Measurements from ENCODE around the gene HMCN1.

Gene HMCN1

DNA sequence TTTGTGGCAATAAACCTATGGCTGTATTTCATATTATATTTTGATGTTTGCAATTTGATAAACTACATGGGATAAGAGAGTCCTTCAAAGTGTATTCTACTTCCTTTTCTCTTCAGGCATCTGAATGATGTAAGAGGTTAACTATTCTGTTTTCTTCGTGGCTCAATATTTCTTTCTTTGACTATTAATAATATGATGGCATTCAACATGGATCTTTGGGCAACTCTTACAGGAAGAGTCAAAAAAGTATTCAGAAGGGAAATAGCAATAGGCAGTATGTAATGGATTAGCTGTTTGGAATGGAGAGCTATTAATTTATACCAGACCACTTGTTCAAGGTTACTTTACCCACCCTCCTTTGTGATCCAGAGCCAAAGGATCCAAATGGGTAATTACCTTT, 74.4 kb downstream of the HMCN1 start:
- no peak for DNase-seq

DNA sequence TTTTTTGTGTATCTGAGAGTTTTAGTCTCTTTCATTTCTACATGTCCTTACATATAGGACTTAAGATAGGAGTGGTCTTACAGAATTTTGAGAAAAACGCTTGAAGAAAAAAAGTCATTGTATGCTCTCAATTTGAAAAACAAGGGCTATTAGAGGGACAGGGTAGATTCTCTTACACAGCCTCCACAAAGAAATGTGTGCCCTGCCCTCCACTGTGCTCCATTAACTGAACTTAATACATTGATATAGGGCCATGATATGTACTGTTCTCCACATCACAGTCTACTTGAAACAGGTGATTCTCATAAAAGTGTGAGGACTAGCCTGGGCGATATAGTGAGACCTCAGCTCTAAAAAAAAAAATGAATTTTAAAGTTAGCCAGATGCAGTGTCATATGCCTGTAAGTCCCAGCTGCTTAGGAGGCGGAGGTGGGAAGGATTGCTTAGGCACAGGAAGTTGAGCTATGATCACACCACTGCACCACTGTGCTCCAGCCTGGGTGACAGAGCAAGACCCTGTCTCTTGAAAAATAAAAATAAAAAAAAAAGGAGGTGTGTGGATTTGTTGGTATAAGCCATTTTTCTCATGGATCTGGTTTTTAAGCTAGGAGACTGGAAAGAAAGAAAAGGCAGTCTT, 77.0 kb downstream of the HMCN1 start:
- no peak for DNase-seq

DNA sequence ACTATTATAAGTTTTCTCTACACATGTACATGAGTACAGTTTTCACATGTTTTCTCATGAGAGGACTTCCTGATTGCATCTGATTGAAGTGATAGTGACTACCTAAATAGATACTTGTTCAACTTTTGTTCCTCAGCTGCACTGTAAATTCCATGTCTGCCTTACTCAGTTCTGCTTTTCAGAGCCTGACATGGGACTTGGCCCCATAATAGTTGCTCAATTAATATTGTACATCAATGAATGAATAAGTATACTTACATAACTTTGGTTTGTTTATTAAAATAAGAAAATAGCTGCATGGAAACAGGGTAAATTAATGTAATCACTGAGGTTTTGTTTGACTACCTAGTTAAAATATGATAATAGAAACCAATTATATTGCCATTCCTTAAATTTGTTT, 78.7 kb downstream of the HMCN1 start:
- DNase-seq, result no peak

DNA sequence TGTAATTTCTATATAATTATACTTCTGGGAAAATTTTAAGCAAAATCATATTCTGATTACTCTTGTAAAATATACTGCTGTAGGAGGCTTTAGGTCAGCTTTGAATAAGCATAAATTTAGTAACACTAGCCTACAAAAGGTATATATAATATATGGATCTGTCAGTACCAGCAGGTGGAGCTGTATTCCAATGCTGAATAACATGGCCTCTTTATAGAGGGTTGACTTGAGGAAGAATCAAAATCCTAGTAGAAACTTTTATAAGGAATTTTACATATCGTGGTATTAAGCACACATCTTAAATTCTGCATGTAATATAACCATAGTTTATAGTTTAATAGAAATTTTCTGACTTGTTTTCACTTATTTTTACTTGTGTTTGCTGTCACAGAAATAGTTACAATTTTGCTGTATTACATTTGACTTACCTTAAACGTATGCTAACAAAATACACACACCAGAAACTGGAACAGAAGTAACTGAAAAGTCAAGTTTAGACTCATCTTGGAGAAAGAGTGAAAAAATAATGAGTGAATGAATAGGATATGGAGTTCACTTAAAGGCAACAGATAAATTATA, 79.3 kb downstream of the HMCN1 start:
- DNase-seq, result no peak

GRCh38 chr1:185816460-185816859, 82.3 kb downstream of the HMCN1 start:
- DNase-seq, result no peak

GRCh38 chr1:185819798-185820197, 85.6 kb downstream of the HMCN1 start:
- no peak for DNase-seq

- no peak for DNase-seq
Measured at GRCh38 chr1:185821612-185822385, 87.6 kb downstream of the HMCN1 start.

- no peak for DNase-seq
Measured at GRCh38 chr1:185823467-185823866, 89.3 kb downstream of the HMCN1 start.

- no peak for DNase-seq
Measured at GRCh38 chr1:185824106-185824505, 89.9 kb downstream of the HMCN1 start.

- DNase-seq, result no peak
Measured at GRCh38 chr1:185825556-185825955, 91.4 kb downstream of the HMCN1 start.

DNA sequence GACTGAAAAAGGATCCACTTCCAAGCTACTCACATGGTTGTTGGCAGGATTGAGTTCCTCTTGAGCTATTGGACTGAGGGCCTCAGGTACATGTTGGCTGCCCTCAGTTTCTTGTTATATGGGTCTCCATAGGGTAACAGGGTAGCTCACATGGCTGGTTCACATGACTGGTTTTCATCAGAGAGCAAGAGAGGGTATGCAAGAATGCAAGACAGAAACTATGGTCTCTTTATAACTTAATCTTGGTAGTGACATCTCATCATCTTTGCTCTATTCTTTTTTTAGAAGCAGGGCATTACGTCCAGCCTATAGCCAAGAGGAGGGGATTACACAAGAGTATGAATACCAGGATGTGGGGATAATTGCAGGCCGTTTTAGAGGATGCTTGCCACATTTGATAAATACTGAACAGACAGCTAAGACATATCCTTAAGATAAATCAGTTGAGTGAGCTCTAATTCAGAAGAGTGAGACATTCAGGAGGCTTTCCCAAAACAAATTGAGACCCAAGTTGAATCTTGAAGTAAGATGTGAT, 100.2 kb downstream of the HMCN1 start:
- no peak for DNase-seq

DNA sequence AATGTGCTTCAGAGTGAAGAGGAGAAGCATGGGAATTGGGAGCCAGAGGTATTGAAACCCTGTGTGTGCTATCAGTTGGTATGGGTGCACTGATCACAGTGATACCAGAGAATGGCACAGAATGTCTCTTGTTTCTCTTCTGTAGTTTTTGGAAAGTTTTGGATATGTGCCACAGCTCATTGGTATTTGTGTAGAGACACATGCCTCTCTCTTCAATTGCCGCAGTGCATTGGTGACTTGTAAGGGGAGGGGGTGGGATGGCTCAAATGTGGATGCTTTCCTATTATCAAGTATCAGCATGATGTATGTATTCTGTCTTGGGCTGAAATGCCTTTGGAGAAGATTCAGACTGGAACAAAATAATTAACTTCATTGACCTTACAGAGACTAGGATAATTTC, 101.0 kb downstream of the HMCN1 start:
- DNase-seq, result no peak

DNA sequence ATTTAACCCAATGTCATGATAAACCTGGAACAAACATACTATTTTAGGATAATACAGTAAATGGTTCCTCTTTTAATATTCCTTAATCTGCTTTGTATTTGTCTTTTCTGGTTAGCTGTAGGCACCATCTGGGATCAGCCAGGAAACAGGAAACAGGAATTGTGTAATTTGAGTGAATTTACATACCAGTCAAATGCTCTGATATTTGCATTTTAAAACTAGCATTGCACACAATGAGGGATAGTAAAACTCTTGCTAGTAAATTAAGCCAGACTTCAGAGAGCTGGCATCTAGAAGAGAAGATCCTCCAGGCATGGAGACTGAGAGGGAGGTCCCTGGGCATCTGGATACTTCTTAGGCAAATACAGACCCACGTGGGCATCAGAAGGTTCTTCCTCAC, 103.5 kb downstream of the HMCN1 start:
- DNase-seq, result no peak

- no peak for DNase-seq
Measured at GRCh38 chr1:185838111-185838510, 103.9 kb downstream of the HMCN1 start.

DNA sequence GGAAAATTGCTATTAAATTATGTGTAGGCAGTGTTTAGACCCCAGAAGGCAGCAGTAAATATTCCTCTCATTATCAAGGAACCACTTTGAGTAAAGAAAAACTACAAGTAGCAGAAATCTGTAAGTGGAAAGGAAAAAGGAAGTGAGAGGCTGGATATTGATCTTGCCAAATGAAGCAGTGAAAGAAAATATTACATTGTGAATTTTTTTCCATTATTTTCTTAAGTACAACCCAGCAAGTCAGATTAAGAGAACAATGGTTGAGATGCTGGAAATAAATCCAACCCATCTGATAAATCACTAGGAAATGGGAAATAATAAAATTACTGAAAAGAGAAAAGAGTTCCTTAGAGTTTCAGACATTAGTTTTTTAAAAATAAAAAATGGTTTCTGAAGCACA, 106.7 kb downstream of the HMCN1 start:
- no peak for DNase-seq

GRCh38 chr1:185843297-185843869, 109.2 kb downstream of the HMCN1 start:
- no peak for DNase-seq

DNA sequence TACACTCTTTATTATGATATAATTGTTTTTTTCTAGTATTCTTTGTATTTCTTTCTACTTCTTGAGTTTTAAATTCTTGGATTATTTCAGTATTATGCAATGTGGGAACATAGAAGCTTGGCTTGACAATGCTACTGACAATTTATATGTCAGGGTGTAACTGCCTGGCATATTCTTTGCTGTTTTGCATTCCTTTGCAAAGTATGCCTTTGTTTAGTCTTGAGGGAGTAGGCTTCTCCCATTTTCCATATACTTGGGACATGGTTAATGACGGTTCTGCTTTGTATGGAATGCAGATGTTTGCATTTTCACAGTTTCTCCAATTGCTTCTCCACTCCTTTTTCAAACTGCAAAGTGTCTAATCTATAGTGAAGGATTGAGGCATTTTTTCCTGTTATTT, 109.8 kb downstream of the HMCN1 start:
- no peak for DNase-seq

- no peak for DNase-seq
Measured at GRCh38 chr1:185846672-185847444, 112.7 kb downstream of the HMCN1 start.

GRCh38 chr1:185849014-185849413, 114.8 kb downstream of the HMCN1 start:
- no peak for DNase-seq

DNA sequence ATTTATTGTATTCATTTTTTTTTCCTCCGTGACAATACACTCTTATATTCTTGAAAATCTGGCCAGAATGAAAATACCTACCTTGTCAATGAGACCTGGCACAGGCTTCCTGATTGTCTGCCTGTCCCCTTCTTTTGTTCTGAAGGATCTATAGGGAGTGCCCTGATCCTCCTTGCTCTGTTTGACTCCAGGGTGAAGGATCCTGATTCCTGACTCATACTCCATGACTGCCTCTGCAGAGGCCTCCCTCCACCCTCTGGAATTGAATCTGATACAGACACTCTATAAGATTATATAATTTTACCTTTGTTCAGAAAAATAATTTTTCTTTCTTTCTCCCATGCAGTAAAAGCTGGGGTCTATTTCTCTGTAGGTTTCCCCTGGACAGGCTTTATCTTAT, 116.2 kb downstream of the HMCN1 start:
- DNase-seq, result no peak

- no peak for DNase-seq
Measured at GRCh38 chr1:185853739-185854138, 119.5 kb downstream of the HMCN1 start.

DNA sequence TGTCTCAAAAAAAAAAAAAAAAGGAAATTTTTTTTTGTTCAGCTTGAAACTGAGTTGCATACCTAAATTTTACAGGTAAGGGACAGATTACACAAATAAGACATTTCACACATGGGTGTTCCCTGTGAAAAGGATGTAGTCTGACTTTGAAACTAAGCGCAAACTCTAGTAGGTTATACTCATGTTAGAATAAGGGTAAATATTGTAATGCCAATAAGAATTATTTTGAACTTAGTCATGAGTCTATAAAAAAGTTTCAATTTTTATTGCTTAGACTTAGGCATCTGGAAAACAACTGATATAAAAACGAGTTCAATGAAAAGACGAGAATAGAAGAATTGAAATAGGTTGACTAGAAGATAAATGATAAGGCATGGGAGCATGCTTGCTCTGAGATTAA, 122.3 kb downstream of the HMCN1 start:
- DNase-seq, result no peak

- DNase-seq, result no peak
Measured at GRCh38 chr1:185857442-185857841, 123.3 kb downstream of the HMCN1 start.
